Measurements from ENCODE around the gene AGAP2. TPM values are rescaled to one million over a fixed set of nuclear protein-coding genes. Genes with fewer than 3 reads are reported as not detected.

The AGAP2 gene
- total RNA-seq, 1 experiment from 2014 or later: 2.0 TPM

DNA sequence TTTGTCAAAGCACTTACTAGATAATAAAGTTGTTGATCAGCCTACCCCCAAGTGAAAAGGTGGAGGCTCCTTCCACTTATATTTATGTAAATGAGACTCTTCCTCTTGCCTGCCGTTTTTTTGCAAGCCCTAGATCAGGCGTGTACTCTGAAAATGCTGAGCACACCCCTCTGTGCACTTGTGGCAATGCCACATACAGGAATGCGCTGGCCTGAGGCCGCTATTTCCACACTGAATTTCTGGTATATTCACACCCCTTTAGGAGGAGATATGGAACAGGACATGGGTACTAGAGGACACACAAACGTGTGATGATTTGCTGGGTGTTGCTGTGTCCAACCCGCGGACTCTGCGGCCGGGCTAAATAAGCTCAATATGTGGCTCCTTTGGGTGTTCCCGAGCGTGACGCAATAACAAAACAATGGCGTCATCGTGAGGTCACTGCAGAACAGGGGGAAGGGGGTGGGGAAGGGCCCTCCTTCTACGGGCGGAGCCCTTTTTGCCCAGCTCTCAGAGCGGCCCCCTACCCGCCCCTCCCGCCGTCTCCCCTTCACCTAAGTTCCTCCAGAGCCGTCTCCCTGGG is 5.7 kb upstream of the AGAP2 start:
- CTCF ChIA-PET: interaction anchor here (1.1 to 4.7 kb wide), 7 partner anchors 12 to 519 kb away, joined by 3 to 34 read pairs (median 6); partner anchors contain the start of genes B4GALNT1 and GLI1
- peaks cover 16% of the 10 kb centered on the region for H3K4me1 Mint-ChIP-seq

DNA sequence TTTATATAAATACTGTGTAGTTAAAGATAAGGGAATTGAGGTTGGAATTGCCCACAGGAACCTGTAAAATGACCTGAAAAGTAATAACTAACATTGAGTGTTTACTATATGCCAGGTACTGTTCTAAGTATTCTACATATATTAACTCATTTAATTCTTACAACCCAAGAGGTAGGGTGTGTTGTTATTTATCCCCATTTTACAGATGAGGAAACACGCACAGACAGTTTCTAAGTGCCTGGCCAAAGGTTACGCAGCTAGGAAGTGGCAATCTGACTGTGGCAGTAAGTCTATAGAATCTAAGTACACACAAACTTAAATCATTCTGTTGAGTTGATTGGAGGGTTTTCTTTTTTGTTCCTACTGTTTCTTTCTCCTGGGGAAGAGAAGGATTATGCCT is 5.2 kb upstream of the AGAP2 start:
- POLR2A ChIA-PET: interaction anchor here (1.0 to 1.8 kb wide), 2 partner anchors 8 to 13 kb away, joined by 4 to 12 read pairs; no protein-coding TSS in a partner anchor
- DNase-seq (ENCODE audit: low spot score) (no peak), ATAC-seq (no peak)
- Mint-ChIP-seq H3K4me3 (peak overlapping the region; percentile 93), H3K9me3 (no peaks in the 10 kb centered on the region; the same call in 1 of the 2 replicates), H3K27me3 (ENCODE audit: low read depth) (peaks cover 57% of the 10 kb centered on the region), H3K27ac (no peak overlapping the region), H3K4me1 (peaks cover 20% of the 10 kb centered on the region), H3K36me3 (peaks cover 27% of the 10 kb centered on the region)
- CTCF ChIA-PET: interaction anchor here (1.5 to 4.7 kb wide), 4 partner anchors 13 to 285 kb away, joined by 6 to 34 read pairs (median 20); partner anchors contain the start of gene GLI1
- TF ChIP-seq PRRX2 (CRISPR knock-in tag; IDR thresholded peaks at IDR 0.05) (no peak), ZNF317 (CRISPR knock-in tag; IDR thresholded peaks at IDR 0.05; ENCODE audit: borderline replicate concordance, low read depth) (no peak), RELA (CRISPR knock-in tag; IDR thresholded peaks at IDR 0.05; ENCODE audit: borderline replicate concordance) (no peak), TP53 (CRISPR knock-in tag; IDR thresholded peaks at IDR 0.05) (no peak), ESRRA (CRISPR knock-in tag; IDR thresholded peaks at IDR 0.05; ENCODE audit: borderline replicate concordance) (no peak), JAZF1 (CRISPR knock-in tag; IDR thresholded peaks at IDR 0.05) (no peak), SOX15 (CRISPR knock-in tag; IDR thresholded peaks at IDR 0.05) (no peak), ZNF416 (CRISPR knock-in tag; IDR thresholded peaks at IDR 0.05) (no peak), ETV6 (CRISPR knock-in tag; IDR thresholded peaks at IDR 0.05) (no peak), IRF2 (CRISPR knock-in tag; IDR thresholded peaks at IDR 0.05; ENCODE audit: borderline replicate concordance, low read depth) (no peak), ZBTB21 (CRISPR knock-in tag; IDR thresholded peaks at IDR 0.05; ENCODE audit: borderline replicate concordance) (no peak), KAT7 (CRISPR knock-in tag; IDR thresholded peaks at IDR 0.05; ENCODE audit: borderline replicate concordance) (no peak), NR2C2 (CRISPR knock-in tag; IDR thresholded peaks at IDR 0.05) (no peak)
- TF ChIP-seq, protein P1, sequence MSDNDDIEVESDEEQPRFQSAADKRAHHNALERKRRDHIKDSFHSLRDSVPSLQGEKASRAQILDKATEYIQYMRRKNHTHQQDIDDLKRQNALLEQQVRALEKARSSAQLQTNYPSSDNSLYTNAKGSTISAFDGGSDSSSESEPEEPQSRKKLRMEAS (CRISPR knock-in tag; IDR thresholded peaks at IDR 0.05): no peak
- TF ChIP-seq, protein P2, sequence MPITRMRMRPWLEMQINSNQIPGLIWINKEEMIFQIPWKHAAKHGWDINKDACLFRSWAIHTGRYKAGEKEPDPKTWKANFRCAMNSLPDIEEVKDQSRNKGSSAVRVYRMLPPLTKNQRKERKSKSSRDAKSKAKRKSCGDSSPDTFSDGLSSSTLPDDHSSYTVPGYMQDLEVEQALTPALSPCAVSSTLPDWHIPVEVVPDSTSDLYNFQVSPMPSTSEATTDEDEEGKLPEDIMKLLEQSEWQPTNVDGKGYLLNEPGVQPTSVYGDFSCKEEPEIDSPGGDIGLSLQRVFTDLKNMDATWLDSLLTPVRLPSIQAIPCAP (CRISPR knock-in tag; IDR thresholded peaks at IDR 0.05): no peak
- TF ChIP-seq, protein P3, sequence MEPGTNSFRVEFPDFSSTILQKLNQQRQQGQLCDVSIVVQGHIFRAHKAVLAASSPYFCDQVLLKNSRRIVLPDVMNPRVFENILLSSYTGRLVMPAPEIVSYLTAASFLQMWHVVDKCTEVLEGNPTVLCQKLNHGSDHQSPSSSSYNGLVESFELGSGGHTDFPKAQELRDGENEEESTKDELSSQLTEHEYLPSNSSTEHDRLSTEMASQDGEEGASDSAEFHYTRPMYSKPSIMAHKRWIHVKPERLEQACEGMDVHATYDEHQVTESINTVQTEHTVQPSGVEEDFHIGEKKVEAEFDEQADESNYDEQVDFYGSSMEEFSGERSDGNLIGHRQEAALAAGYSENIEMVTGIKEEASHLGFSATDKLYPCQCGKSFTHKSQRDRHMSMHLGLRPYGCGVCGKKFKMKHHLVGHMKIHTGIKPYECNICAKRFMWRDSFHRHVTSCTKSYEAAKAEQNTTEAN (CRISPR knock-in tag; IDR thresholded peaks at IDR 0.05): no peak

More for the DNA sequence above, 5.7 kb upstream of the AGAP2 start:
- Mint-ChIP-seq H3K9me3 (no peaks in the 10 kb centered on the region; the same call in 1 of the 2 replicates), H3K27ac (peak overlapping the region; percentile 98), H3K36me3 (peaks cover 32% of the 10 kb centered on the region), H3K4me3 (peak overlapping the region; percentile 93), H3K27me3 (ENCODE audit: low read depth) (peaks cover 52% of the 10 kb centered on the region)
- DNase-seq (ENCODE audit: low spot score) (peak; percentile 59), ATAC-seq (no peak; the same call in 1 of the 2 replicates)
- 0 out of 2 replicates have a peak, but pooled peaks have one; percentile 41 for TF ChIP-seq GABPB1 (CRISPR knock-in tag; IDR thresholded peaks at IDR 0.05)
- TF ChIP-seq, protein P4, sequence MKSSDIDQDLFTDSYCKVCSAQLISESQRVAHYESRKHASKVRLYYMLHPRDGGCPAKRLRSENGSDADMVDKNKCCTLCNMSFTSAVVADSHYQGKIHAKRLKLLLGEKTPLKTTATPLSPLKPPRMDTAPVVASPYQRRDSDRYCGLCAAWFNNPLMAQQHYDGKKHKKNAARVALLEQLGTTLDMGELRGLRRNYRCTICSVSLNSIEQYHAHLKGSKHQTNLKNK (CRISPR knock-in tag; IDR thresholded peaks at IDR 0.05): no peak
- TF ChIP-seq ZBTB21 (CRISPR knock-in tag; IDR thresholded peaks at IDR 0.05; ENCODE audit: borderline replicate concordance): peak; percentile 99
- TF ChIP-seq CREM (CRISPR knock-in tag; IDR thresholded peaks at IDR 0.05): peak; percentile 85
- TF ChIP-seq CREB1 (CRISPR knock-in tag; IDR thresholded peaks at IDR 0.05): 0 out of 2 replicates have a peak, but pooled peaks have one; percentile 40
- TF ChIP-seq NR3C1 (CRISPR knock-in tag; conservative IDR thresholded peaks at IDR 0.05; ENCODE audit: low read depth): no peak
- TF ChIP-seq, protein P5, sequence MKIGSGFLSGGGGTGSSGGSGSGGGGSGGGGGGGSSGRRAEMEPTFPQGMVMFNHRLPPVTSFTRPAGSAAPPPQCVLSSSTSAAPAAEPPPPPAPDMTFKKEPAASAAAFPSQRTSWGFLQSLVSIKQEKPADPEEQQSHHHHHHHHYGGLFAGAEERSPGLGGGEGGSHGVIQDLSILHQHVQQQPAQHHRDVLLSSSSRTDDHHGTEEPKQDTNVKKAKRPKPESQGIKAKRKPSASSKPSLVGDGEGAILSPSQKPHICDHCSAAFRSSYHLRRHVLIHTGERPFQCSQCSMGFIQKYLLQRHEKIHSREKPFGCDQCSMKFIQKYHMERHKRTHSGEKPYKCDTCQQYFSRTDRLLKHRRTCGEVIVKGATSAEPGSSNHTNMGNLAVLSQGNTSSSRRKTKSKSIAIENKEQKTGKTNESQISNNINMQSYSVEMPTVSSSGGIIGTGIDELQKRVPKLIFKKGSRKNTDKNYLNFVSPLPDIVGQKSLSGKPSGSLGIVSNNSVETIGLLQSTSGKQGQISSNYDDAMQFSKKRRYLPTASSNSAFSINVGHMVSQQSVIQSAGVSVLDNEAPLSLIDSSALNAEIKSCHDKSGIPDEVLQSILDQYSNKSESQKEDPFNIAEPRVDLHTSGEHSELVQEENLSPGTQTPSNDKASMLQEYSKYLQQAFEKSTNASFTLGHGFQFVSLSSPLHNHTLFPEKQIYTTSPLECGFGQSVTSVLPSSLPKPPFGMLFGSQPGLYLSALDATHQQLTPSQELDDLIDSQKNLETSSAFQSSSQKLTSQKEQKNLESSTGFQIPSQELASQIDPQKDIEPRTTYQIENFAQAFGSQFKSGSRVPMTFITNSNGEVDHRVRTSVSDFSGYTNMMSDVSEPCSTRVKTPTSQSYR (CRISPR knock-in tag; IDR thresholded peaks at IDR 0.05): peak; percentile 55; the same call in 1 of the 2 replicates
- TF ChIP-seq, protein P6, sequence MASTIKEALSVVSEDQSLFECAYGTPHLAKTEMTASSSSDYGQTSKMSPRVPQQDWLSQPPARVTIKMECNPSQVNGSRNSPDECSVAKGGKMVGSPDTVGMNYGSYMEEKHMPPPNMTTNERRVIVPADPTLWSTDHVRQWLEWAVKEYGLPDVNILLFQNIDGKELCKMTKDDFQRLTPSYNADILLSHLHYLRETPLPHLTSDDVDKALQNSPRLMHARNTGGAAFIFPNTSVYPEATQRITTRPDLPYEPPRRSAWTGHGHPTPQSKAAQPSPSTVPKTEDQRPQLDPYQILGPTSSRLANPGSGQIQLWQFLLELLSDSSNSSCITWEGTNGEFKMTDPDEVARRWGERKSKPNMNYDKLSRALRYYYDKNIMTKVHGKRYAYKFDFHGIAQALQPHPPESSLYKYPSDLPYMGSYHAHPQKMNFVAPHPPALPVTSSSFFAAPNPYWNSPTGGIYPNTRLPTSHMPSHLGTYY (CRISPR knock-in tag; IDR thresholded peaks at IDR 0.05): 0 out of 2 replicates have a peak, but pooled peaks have one; percentile 43
- POLR2A ChIA-PET: interaction anchor here (0.9 to 1.8 kb wide), 7 partner anchors 8 to 291 kb away, joined by 3 to 12 read pairs (median 4); partner anchors contain the start of gene ATP23
